Duodenal mucosa (tissue), 2 donors: Measurements from ENCODE around the gene ZNF74.
"Not testable (repeated sequence)": the region's sequence is repeated elsewhere in the genome, so short reads cannot be mapped to it uniquely, and the experiment has no call there.

Experiments
- H3K27ac ChIP-seq: one replicate; pipeline ENCODE4 v1.7.0; 2013; ENCODE audit warnings: low read depth, low read length
- H3K27me3 ChIP-seq, 2 donors: one replicate each; pipeline ENCODE4 v1.7.0; 2013; ENCODE audit warnings: low read length in 2 of 2, control low read depth in 1 of 2; ENCODE audit not compliant: insufficient read depth in 2 of 2, control insufficient read depth in 1 of 2
- H3K36me3 ChIP-seq, 2 donors: one replicate each; pipeline ENCODE4 v1.7.0; 2013; ENCODE audit warnings: low read length in 2 of 2, control low read depth in 1 of 2; ENCODE audit not compliant: insufficient read depth in 2 of 2, control insufficient read depth in 1 of 2
- H3K4me1 ChIP-seq, 2 donors: one replicate each; pipeline ENCODE4 v1.7.0; 2013; ENCODE audit warnings: low read length in 2 of 2, control low read depth in 1 of 2; ENCODE audit not compliant: insufficient read depth in 2 of 2, control insufficient read depth in 1 of 2
- H3K4me3 ChIP-seq, 2 donors: one replicate each; pipeline ENCODE4 v1.7.0; 2013; ENCODE audit warnings: low read length in 2 of 2, low read depth in 1 of 2
- H3K9ac ChIP-seq, 2 donors: one replicate each; pipeline ENCODE4 v1.7.0; 2013; ENCODE audit warnings: low read length in 2 of 2, low read depth in 1 of 2
- H3K9me3 ChIP-seq, 2 donors: one replicate each; pipeline ENCODE4 v1.7.0; 2013; ENCODE audit warnings: low read length in 2 of 2, control low read depth in 1 of 2; ENCODE audit not compliant: control insufficient read depth in 1 of 2

Gene ZNF74

GRCh38 chr22:20406686-20407408 lies 12.9 kb downstream of the ZNF74 start:
- no peaks in the 10 kb centered on the region for H3K9me3 ChIP-seq
- H3K36me3 ChIP-seq: peaks cover 0 to 35% of the 10 kb centered on the region in 2 donors
- H3K27me3 ChIP-seq: no peaks in the 10 kb centered on the region
- no peak overlapping the region for H3K4me3 ChIP-seq
- H3K9ac ChIP-seq: no peak overlapping the region
- no peak overlapping the region for H3K27ac ChIP-seq
- no peaks in the 10 kb centered on the region for H3K4me1 ChIP-seq

GRCh38 chr22:20407829-20408228 lies 13.9 kb downstream of the ZNF74 start:
- H3K9me3 ChIP-seq: no peaks in the 10 kb centered on the region
- no peak overlapping the region for H3K27ac ChIP-seq
- no peaks in the 10 kb centered on the region for H3K4me1 ChIP-seq
- no peak overlapping the region for H3K9ac ChIP-seq
- H3K4me3 ChIP-seq: no peak overlapping the region
- H3K27me3 ChIP-seq: no peaks in the 10 kb centered on the region
- H3K36me3 ChIP-seq: peaks cover 0 to 35% of the 10 kb centered on the region in 2 donors

DNA sequence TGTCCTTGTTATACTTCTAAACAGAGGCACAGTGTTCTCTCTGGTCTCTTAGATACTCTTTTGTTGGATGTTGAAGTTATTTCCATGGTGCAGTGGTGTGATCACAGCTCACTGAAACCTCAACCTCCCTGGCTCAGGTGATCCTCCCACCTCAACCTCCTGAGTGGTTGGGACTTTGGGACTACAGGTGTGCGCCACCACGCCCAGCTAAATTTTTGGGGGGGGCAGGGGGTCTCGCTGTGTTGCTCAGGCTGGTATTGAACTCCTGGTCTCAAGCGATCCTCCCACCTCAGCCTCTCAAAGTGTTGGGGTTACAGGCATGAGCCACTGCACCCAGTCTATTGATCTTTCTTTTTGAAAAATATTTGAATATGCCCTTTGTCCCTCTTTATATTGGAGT lies 14.9 kb downstream of the ZNF74 start:
- no peak overlapping the region for H3K9ac ChIP-seq
- H3K27ac ChIP-seq: no peak overlapping the region
- H3K4me3 ChIP-seq: no peak overlapping the region
- peaks cover 0 to 29% of the 10 kb centered on the region in 2 donors for H3K36me3 ChIP-seq
- no peaks in the 10 kb centered on the region for H3K27me3 ChIP-seq
- H3K4me1 ChIP-seq: no peaks in the 10 kb centered on the region
- no peaks in the 10 kb centered on the region for H3K9me3 ChIP-seq

GRCh38 chr22:20409385-20409784 lies 15.4 kb downstream of the ZNF74 start:
- H3K27ac ChIP-seq, H3K4me3 ChIP-seq, H3K4me1 ChIP-seq, H3K9ac ChIP-seq, H3K9me3 ChIP-seq, H3K27me3 ChIP-seq: not testable (repeated sequence)
- H3K36me3 ChIP-seq: peaks cover 0 to 29% of the 10 kb centered on the region in 2 donors

GRCh38 chr22:20412474-20413216 lies 18.7 kb downstream of the ZNF74 start:
- H3K9ac ChIP-seq: no peak overlapping the region
- H3K4me1 ChIP-seq: no peaks in the 10 kb centered on the region
- peaks cover 0 to 4% of the 10 kb centered on the region in 2 donors for H3K36me3 ChIP-seq
- no peak overlapping the region for H3K27ac ChIP-seq
- no peak overlapping the region for H3K4me3 ChIP-seq
- H3K27me3 ChIP-seq: no peaks in the 10 kb centered on the region
- no peaks in the 10 kb centered on the region for H3K9me3 ChIP-seq

DNA sequence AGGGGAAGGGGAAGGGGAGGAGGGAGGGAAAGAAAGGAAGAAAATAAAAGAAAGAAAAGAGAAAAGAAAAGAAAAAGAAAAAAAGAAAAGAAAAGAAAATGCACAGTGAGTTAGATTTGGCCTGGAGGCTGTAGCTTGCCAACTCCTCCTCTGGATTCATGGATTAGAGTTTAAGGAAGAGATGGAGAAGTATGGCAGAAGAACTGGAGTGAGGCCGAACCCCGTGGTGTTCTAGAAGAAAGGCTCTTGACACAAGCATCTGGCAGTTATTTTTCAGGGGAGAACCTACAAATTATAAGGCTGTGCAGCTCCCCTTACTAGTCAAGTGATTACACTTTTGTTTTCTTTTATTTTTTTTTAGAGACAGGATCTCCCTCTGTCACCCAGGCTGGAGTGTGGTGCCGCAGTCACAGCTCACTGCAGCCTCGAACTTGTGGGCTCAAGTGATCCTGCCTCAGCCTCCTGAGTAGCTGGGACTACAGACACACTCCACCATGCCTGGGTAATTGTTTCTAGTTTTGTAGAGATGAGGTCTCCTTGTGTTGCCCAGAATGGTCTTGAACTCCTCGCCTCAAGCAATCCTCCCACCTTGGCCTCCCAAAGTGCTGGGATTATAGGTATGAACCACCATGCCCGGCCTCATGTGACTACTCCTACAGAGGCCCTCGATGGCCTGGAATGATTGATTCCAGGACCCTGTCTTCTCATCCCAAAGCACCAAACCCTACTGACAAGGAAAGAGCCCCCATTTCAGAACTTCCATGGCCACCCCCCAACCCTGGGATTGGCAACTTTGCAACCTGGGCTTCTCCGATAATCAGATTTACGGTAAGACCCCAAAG lies 19.5 kb downstream of the ZNF74 start:
- H3K36me3 ChIP-seq: no peaks in the 10 kb centered on the region
- H3K4me1 ChIP-seq: peaks cover 0 to 3% of the 10 kb centered on the region in 2 donors
- no peaks in the 10 kb centered on the region for H3K9me3 ChIP-seq
- H3K4me3 ChIP-seq: no peak overlapping the region
- H3K27me3 ChIP-seq: no peaks in the 10 kb centered on the region
- no peak overlapping the region for H3K9ac ChIP-seq
- no peak overlapping the region for H3K27ac ChIP-seq

GRCh38 chr22:20414059-20414440 lies 20.1 kb downstream of the ZNF74 start:
- no peak overlapping the region for H3K9ac ChIP-seq
- H3K9me3 ChIP-seq: no peaks in the 10 kb centered on the region
- H3K27ac ChIP-seq: no peak overlapping the region
- peaks cover 0 to 4% of the 10 kb centered on the region in 2 donors for H3K4me1 ChIP-seq
- H3K36me3 ChIP-seq: no peaks in the 10 kb centered on the region
- H3K27me3 ChIP-seq: no peaks in the 10 kb centered on the region
- no peak overlapping the region for H3K4me3 ChIP-seq

DNA sequence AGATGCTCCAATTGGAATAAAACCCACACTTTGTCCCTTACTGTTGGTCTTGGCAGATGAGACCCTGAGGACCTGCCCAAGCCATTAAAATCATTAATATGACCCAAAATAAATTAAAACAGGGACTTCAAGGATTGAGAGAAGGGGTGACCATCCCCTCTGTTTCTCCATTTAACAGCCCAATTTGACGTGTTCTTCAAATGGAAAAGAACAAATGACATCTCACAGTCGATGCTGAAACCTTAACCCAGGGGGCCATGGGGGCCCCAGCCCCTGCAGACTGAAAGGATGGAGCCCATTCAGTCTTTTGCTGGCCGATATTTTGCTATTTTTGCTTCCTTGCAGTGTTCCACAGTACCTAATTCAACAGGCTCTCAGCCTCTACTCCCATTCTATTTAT lies 20.5 kb downstream of the ZNF74 start:
- no peaks in the 10 kb centered on the region for H3K9me3 ChIP-seq
- peaks cover 0 to 4% of the 10 kb centered on the region in 2 donors for H3K4me1 ChIP-seq
- H3K27ac ChIP-seq: no peak overlapping the region
- H3K27me3 ChIP-seq: no peaks in the 10 kb centered on the region
- H3K36me3 ChIP-seq: no peaks in the 10 kb centered on the region
- H3K9ac ChIP-seq: no peak overlapping the region
- no peak overlapping the region for H3K4me3 ChIP-seq

DNA sequence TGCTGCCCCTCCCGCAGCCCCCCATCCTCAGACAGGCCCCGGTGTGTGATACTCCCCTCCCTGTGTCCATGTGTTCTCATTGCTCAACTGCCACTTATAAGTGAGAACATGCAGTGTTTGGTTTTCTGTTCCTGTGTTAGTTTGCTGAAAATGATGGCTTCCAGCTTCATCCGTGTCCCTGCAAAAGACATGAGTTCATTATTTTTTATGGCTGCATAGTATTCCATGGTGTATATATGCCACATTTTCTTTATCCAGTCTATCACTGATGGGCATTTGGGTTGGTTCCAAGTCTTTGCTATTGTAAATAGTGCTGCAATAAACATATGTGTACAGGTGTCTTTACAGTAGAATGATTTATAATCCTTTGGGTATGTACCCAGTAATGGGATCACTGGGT lies 21.3 kb downstream of the ZNF74 start:
- H3K4me1 ChIP-seq, H3K27ac ChIP-seq, H3K27me3 ChIP-seq, H3K9ac ChIP-seq, H3K4me3 ChIP-seq, H3K36me3 ChIP-seq, H3K9me3 ChIP-seq: not testable (repeated sequence)

GRCh38 chr22:20415699-20416098 lies 21.7 kb downstream of the ZNF74 start:
- not testable (repeated sequence) for H3K27me3 ChIP-seq, H3K4me3 ChIP-seq, H3K9ac ChIP-seq, H3K27ac ChIP-seq, H3K36me3 ChIP-seq, H3K9me3 ChIP-seq, H3K4me1 ChIP-seq
